ENCODE data around the gene ID3. TPM values are rescaled to one million over a fixed set of nuclear protein-coding genes. Genes with fewer than 3 reads are reported as not detected.
"Not testable (repeated sequence)": the region's sequence is repeated elsewhere in the genome, so short reads cannot be mapped to it uniquely, and the experiment has no call there.

The ID3 gene
- total and polyA plus RNA-seq, 8 donors, result 79.4 to 1,101 (median 129) TPM

DNA sequence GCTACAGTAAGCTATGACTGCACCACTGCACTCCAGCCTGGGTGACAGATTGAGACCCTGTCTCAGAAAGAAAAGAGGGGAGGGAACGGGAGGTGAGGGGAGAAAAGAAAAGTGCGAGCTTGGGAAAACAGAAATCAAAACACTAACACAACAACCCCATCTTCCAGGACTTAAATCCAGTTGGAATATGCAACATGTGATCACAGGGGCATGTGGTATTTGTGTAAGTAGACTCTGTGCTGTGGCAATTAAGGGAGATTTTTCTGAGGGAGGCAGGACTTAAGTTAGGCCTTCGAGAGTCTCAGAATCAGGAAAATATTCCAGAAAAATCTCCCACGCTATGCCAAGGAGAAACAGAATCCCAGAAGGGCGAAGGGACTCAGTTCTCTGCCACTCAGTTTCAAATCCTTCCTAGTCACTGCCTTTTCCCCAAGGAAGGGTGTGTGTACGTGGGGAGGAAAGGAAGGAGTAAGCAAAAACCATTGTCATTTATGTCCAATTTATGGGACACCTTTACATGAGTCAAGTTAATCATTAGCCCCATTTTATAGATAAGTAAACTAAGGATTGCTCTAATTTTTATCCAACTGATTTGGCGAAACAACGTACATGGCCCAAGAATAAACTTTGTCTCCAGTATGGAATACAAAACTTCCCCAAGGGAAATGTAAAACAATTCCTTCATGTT is 12.3 kb downstream of the ID3 start:
- H3K27ac ChIP-seq, result no peak overlapping the region
- TF ChIP-seq POLR2AphosphoS5 (IDR thresholded peaks at IDR 0.05) (no peak), EP300 (IDR thresholded peaks at IDR 0.05) (no peak), POLR2A (IDR thresholded peaks at IDR 0.05) (no peak)
- TF ChIP-seq, protein P1, sequence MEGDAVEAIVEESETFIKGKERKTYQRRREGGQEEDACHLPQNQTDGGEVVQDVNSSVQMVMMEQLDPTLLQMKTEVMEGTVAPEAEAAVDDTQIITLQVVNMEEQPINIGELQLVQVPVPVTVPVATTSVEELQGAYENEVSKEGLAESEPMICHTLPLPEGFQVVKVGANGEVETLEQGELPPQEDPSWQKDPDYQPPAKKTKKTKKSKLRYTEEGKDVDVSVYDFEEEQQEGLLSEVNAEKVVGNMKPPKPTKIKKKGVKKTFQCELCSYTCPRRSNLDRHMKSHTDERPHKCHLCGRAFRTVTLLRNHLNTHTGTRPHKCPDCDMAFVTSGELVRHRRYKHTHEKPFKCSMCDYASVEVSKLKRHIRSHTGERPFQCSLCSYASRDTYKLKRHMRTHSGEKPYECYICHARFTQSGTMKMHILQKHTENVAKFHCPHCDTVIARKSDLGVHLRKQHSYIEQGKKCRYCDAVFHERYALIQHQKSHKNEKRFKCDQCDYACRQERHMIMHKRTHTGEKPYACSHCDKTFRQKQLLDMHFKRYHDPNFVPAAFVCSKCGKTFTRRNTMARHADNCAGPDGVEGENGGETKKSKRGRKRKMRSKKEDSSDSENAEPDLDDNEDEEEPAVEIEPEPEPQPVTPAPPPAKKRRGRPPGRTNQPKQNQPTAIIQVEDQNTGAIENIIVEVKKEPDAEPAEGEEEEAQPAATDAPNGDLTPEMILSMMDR (IDR thresholded peaks at IDR 0.05), result no peak
- H3K4me1 ChIP-seq, result peaks cover 3 to 31% (median 17%) of the 10 kb centered on the region in 4 donors
- no peaks in the 10 kb centered on the region for H3K27me3 ChIP-seq
- no peaks in the 10 kb centered on the region for H3K9me3 ChIP-seq
- no peaks in the 10 kb centered on the region for H3K36me3 ChIP-seq
- 47 to 67% (median 58%) methylated on average over 8 of the region's 8 CpGs for WGBS, 5 donors
- intact Hi-C loops (cut with DNase I; ENCODE audit: low total_unique reads), result no loop called here
- no peak for DNase-seq
- H3K4me3 ChIP-seq, result no peak overlapping the region

DNA sequence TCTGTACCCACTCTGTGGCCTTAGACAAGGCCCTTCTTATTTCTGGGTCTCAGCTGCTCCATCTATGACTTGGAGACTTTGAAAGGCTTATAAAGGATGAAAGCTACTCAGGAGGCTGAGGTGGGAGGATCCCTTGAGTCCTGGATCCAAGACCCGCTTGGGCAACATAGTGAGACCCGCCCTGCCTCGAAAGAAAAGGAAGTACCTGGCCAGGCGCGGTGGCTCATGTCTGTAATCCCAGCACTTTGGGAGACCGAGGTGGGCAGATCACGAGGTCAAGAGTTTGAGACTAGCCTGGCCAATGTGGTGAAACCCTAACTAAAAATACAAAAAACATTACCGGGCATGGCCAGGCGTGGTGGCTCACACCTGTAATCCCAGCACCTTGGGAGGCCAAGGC is 13.4 kb downstream of the ID3 start:
- H3K27me3 ChIP-seq, result no peaks in the 10 kb centered on the region
- H3K36me3 ChIP-seq, result no peaks in the 10 kb centered on the region
- no peak for TF ChIP-seq POLR2AphosphoS5 (IDR thresholded peaks at IDR 0.05)
- no peak for TF ChIP-seq EP300 (IDR thresholded peaks at IDR 0.05)
- TF ChIP-seq, protein P1 (IDR thresholded peaks at IDR 0.05), result no peak
- no peak for TF ChIP-seq POLR2A (IDR thresholded peaks at IDR 0.05)
- no peak overlapping the region for H3K27ac ChIP-seq
- peaks cover 3 to 31% (median 13%) of the 10 kb centered on the region in 4 donors for H3K4me1 ChIP-seq
- DNase-seq, result no peak
- H3K4me3 ChIP-seq, result no peak overlapping the region
- intact Hi-C loops (cut with DNase I; ENCODE audit: low total_unique reads), result loop anchor here (2.0 kb wide), 1 partner anchor 91 kb away; no protein-coding TSS in a partner anchor
- no peaks in the 10 kb centered on the region for H3K9me3 ChIP-seq
- 83 to 93% (median 88%) methylated on average over 9 of the region's 9 CpGs for WGBS, 5 donors

DNA sequence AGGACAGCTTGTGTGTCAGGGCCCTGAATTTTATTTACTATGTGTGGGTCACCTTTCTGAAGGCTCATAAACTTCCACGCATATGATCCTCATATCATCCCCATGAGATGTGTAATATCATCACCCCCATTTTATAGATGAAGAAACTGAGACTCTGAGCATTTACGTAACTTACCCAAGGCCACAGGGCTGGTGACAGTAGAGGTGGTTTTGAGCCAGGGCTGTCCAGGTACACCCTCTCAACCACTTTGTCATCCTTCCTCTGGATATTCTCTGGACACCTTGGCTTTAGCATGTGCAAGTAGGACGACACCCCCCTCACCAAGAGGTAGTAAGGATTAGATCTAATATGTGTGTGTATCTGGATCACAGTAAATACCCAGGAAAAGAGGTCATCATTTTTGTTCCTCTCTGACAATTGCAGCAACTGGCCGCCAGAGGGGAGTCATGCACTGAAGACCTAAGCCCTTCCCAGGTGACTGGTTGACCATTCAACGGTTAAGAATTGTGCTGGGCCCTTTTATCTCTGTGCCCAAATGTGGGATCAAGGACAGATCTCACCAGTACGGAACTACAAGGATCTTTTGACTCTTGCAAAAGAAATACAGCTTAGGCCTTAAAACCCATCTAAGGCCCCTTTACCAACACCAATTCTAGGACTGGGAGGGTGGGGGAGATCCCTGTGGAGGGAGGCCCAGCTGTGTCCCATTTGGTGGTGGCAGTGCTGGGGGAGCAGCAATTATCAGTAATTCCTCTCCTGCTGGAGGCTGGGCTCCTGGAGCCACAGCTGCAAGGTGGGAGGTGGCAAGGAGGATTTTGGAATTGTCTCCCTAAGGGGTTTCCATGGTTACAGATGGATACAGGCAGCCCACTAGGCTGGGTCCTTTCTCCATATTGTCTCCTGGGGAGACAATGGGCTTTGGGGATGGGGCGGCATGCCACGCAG is 14.6 kb downstream of the ID3 start:
- TF ChIP-seq POLR2AphosphoS5 (IDR thresholded peaks at IDR 0.05) (peak in 1 of 3 donors; percentile 66), EP300 (IDR thresholded peaks at IDR 0.05) (no peak)
- TF ChIP-seq, protein P1 (IDR thresholded peaks at IDR 0.05), result peak in 5 of 7 experiments; percentile 84 to 98 (median 90)
- Histone ChIP-seq H3K4me3 (no peak overlapping the region), H3K36me3 (no peaks in the 10 kb centered on the region), H3K27me3 (no peaks in the 10 kb centered on the region), H3K4me1 (peaks cover 6 to 37% (median 15%) of the 10 kb centered on the region in 4 donors), H3K27ac (no peak overlapping the region), H3K9me3 (no peaks in the 10 kb centered on the region)
- peak; percentile 84 to 92 for DNase-seq
- WGBS, 5 donors, result 22 to 42% (median 37%) methylated on average over 6 to 8 of the region's 8 CpGs
- intact Hi-C loops (cut with DNase I; ENCODE audit: low total_unique reads), result loop anchor here (2.0 to 5.0 kb wide), 2 partner anchors 52 to 92 kb away; no protein-coding TSS in a partner anchor

DNA sequence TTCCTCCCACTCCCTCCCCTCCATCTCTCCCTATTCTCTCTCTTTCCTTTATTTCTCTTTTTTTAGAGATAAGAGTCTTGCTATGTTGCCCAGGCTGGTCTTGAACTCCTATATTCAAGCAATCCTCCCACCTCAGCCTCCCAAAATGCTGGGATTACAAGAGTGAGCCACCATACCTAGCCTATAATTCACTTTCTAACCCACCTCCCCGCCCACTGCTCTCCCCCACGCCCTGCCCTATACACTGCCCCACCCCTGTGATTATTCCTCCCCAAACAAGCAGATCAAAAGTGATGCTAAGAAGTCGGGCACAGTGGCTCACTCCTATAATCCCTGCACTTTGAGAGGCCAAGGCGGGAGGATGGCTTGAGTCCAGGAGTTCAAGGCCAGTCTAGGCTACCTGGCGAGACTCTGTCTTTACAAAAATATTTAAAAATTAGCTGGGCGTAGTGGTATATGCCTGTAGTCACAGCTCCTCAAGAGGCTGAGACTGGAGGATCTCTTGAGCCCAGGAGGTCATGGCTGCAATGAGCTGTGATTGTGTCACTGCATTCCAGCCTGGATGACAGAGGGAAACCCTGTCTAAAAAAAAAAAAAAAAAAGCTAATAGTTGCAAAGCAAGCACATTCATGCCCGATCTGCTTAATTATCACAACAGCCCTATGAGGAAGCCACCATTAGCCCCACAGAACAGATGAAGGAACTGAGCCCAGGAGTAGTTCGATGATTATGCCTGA is 15.4 kb downstream of the ID3 start:
- Histone ChIP-seq H3K27me3 (no peaks in the 10 kb centered on the region), H3K4me3 (no peak overlapping the region), H3K4me1 (peaks cover 10 to 40% (median 19%) of the 10 kb centered on the region in 4 donors), H3K9me3 (no peaks in the 10 kb centered on the region), H3K36me3 (no peaks in the 10 kb centered on the region), H3K27ac (no peak overlapping the region)
- TF ChIP-seq, protein P1 (IDR thresholded peaks at IDR 0.05), result no peak
- no peak for TF ChIP-seq POLR2A (IDR thresholded peaks at IDR 0.05)
- no peak for TF ChIP-seq EP300 (IDR thresholded peaks at IDR 0.05)
- no peak for TF ChIP-seq POLR2AphosphoS5 (IDR thresholded peaks at IDR 0.05)
- WGBS, 5 donors, result 74 to 78% (median 77%) methylated on average over 8 of the region's 8 CpGs
- intact Hi-C loops (cut with DNase I; ENCODE audit: low total_unique reads), result loop anchor here (2.0 to 5.0 kb wide), 2 partner anchors 52 to 93 kb away; no protein-coding TSS in a partner anchor
- DNase-seq, result no peak

DNA sequence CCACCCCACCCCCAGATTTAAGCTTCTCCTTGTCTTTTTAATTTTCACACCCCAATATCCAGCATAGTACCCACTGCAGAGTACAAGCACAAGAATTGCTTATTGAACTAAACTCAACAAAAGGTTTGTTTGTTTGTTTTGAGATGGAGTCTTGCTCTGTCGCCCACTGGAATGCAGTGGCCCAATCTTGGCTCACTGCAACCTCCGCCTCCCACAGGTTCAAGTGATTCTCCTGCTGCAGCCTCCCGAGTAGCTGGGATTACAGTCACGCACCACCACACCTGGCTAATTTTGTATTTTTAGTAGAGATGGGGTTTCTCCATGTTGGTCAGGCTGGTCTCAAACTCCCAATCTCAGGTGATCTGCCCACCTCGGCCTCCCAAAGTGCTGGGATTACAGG is 16.4 kb downstream of the ID3 start:
- H3K27ac ChIP-seq, H3K36me3 ChIP-seq, DNase-seq, H3K4me3 ChIP-seq, H3K27me3 ChIP-seq, H3K9me3 ChIP-seq: not testable (repeated sequence)
- H3K4me1 ChIP-seq, result peaks cover 8 to 30% (median 17%) of the 10 kb centered on the region in 4 donors
- intact Hi-C loops (cut with DNase I; ENCODE audit: low total_unique reads), result loop anchor here (5.0 kb wide), 1 partner anchor 51 kb away; no protein-coding TSS in a partner anchor
- WGBS, 5 donors, result 78 to 90% (median 85%) methylated on average over 5 of the region's 5 CpGs

All from stomach (tissue), 9 donors.